ENCODE data around the gene HOXA3. TPM values are rescaled to one million over a fixed set of nuclear protein-coding genes. Genes with fewer than 3 reads are reported as not detected.

Gene HOXA3
- total RNA-seq, 1 donor from 2014 or later, result not detected

DNA sequence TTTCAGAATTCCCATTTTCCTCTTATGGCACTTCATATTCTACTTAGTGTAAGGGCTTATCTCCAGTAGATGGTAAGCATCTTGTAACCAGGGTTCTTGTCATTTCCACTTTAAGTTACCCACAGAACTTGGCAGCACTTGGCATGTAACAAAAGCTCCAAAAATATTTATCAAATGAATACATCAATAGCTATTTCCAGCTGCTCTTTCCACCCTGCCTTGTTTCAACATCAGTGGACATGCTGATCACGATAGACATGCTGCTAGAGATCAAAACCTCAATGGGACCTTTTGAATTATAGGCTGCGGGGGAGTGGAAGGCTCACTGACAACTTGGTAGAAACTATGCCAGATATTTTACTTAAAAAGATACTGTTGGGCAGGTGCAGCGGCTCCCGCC lies 89.4 kb downstream of the HOXA3 start:
- TF ChIP-seq, protein P1, sequence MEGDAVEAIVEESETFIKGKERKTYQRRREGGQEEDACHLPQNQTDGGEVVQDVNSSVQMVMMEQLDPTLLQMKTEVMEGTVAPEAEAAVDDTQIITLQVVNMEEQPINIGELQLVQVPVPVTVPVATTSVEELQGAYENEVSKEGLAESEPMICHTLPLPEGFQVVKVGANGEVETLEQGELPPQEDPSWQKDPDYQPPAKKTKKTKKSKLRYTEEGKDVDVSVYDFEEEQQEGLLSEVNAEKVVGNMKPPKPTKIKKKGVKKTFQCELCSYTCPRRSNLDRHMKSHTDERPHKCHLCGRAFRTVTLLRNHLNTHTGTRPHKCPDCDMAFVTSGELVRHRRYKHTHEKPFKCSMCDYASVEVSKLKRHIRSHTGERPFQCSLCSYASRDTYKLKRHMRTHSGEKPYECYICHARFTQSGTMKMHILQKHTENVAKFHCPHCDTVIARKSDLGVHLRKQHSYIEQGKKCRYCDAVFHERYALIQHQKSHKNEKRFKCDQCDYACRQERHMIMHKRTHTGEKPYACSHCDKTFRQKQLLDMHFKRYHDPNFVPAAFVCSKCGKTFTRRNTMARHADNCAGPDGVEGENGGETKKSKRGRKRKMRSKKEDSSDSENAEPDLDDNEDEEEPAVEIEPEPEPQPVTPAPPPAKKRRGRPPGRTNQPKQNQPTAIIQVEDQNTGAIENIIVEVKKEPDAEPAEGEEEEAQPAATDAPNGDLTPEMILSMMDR (IDR thresholded peaks at IDR 0.05; ENCODE audit: partially characterized antibody, unreplicated experiment), result no peak
- H3K4me3 Mint-ChIP-seq (ENCODE audit: unreplicated experiment), result no peak overlapping the region
- H3K9me3 Mint-ChIP-seq (ENCODE audit: unreplicated experiment), result no peaks in the 10 kb centered on the region
- DNase-seq, result no peak
- no peaks in the 10 kb centered on the region for H3K36me3 Mint-ChIP-seq (ENCODE audit: unreplicated experiment)
- no peaks in the 10 kb centered on the region for H3K4me1 Mint-ChIP-seq (ENCODE audit: low read depth, unreplicated experiment)
- peaks cover 2% of the 10 kb centered on the region for H3K27me3 Mint-ChIP-seq (ENCODE audit: unreplicated experiment)
- no peak overlapping the region for H3K27ac Mint-ChIP-seq (ENCODE audit: unreplicated experiment)

Small RNA genes within 50 kb of the gene (microRNA-seq; reads per million reads assigned to microRNA genes)
- 3.0 reads per million, percentile 22 among the genes with 10 or more reads in this experiment for gene MIR196B (ENCODE audit: unreplicated experiment)

Other genes starting within 250 kb of the HOXA3 start
- gene HOXA1, start 56.6 kb downstream of the HOXA3 start, total RNA-seq (ENCODE audit: unreplicated experiment), result not detected
- gene HOXA2, start 49.9 kb downstream of the HOXA3 start, total RNA-seq (ENCODE audit: unreplicated experiment), result not detected
- gene HOXA4, start 21.8 kb downstream of the HOXA3 start, total RNA-seq (ENCODE audit: unreplicated experiment), result not detected
- not detected for gene HOXA5, start 8.9 kb downstream of the HOXA3 start, total RNA-seq (ENCODE audit: unreplicated experiment)
- not detected for gene HOXA6, start 4.8 kb downstream of the HOXA3 start, total RNA-seq (ENCODE audit: unreplicated experiment)
- not detected for gene HOXA7, start 4.1 kb upstream of the HOXA3 start, total RNA-seq (ENCODE audit: unreplicated experiment)
- not detected for gene HOXA9, start 13.0 kb upstream of the HOXA3 start, total RNA-seq (ENCODE audit: unreplicated experiment)
- not detected for gene HOXA10, start 21.7 kb upstream of the HOXA3 start, total RNA-seq (ENCODE audit: unreplicated experiment)
- not detected for gene HOXA11, start 32.6 kb upstream of the HOXA3 start, total RNA-seq (ENCODE audit: unreplicated experiment)
- not detected for gene HOXA13, start 47.5 kb upstream of the HOXA3 start, total RNA-seq (ENCODE audit: unreplicated experiment)
- 7.1 TPM for gene EVX1, start 90.2 kb upstream of the HOXA3 start, total RNA-seq (ENCODE audit: unreplicated experiment)